Nasal cavity respiratory epithelium epithelial cell of viscerocranial mucosa (primary cell): ENCODE results near the gene DGCR8. TPM values are rescaled to one million over a fixed set of nuclear protein-coding genes. Genes with fewer than 3 reads are reported as not detected.

Source experiments
- total RNA-seq: library from RNA; depleted of rRNA; stranded (reverse); fragments of >200 nt; gene quantifications from 2 replicates; pipeline ENCODE4 v1.2.3, GENCODE V29; 2014

DGCR8 gene
- 36.9 and 54.2 TPM in 2 replicates for total RNA-seq

GRCh38 chr22:20079745-20080444 lies at the start of gene DGCR8:
TSS of gene DGCR8 (plus strand) at chr22:20080241. CDS start at chr22:20085964, 5,723 bp downstream.

GRCh38 chr22:20115691-20116375 lies 35.8 kb downstream of the DGCR8 start, which contains the start of gene RANBP1:
TSS of gene RANBP1 (plus strand) at chr22:20116104. CDS start at chr22:20116185, 81 bp downstream.

GRCh38 chr22:20116951-20117632 lies 37.1 kb downstream of the DGCR8 start, which contains the start of gene TRMT2A:
TSS of gene TRMT2A (minus strand) at chr22:20117226. CDS start at chr22:20116906, 320 bp downstream.

GRCh38 chr22:20131597-20131858 lies 51.5 kb downstream of the DGCR8 start, which contains the start of gene ZDHHC8:
TSS of gene ZDHHC8 (plus strand) at chr22:20131804. CDS start at chr22:20131948, 144 bp downstream.

GRCh38 chr22:20150381-20151275 lies 70.6 kb downstream of the DGCR8 start, which contains the start of gene CCDC188:
TSS of gene CCDC188 (minus strand) at chr22:20151055. CDS start at chr22:20150986, 69 bp downstream.

Other genes with a start within 250 kb of the DGCR8 start
- gene GNB1L, start 225.4 kb upstream of the DGCR8 start, total RNA-seq, result 5.1 and 9.9 TPM in 2 replicates
- 22.2 and 28.7 TPM in 2 replicates for gene RTL10, start 225.4 kb upstream of the DGCR8 start, total RNA-seq
- 174 and 239 TPM in 2 replicates for gene COMT, start 138.5 kb upstream of the DGCR8 start, total RNA-seq
- 11.3 and 11.7 TPM in 2 replicates for gene TXNRD2, start 138.4 kb upstream of the DGCR8 start, total RNA-seq
- 11.6 and 16.4 TPM in 2 replicates for gene ARVCF, start 63.4 kb upstream of the DGCR8 start, total RNA-seq
- 46.5 and 49.7 TPM in 2 replicates for gene TANGO2, start 59.1 kb upstream of the DGCR8 start, total RNA-seq
- 156 and 164 TPM in 2 replicates for gene RANBP1, start 35.9 kb downstream of the DGCR8 start, total RNA-seq
- gene TRMT2A, start 37.0 kb downstream of the DGCR8 start, total RNA-seq, result 41.6 and 45.5 TPM in 2 replicates
- gene ZDHHC8, start 51.6 kb downstream of the DGCR8 start, total RNA-seq, result 3.4 and 25.6 TPM in 2 replicates
- not detected in 2 replicates for gene CCDC188, start 70.8 kb downstream of the DGCR8 start, total RNA-seq
- gene RTN4R, start 188.1 kb downstream of the DGCR8 start, total RNA-seq, result 4.4 and 9.2 TPM in 2 replicates
- gene DGCR6L, start 239.8 kb downstream of the DGCR8 start, total RNA-seq, result 22.9 and 25.4 TPM in 2 replicates